HFF-Myc (cell line): ENCODE measurements around the gene PCSK4.
"Not testable (repeated sequence)": the region's sequence is repeated elsewhere in the genome, so short reads cannot be mapped to it uniquely, and the experiment has no call there.

Experiments used
- DNase-seq: peaks from one replicate; pipeline ENCODE4 v3.0.0-alpha.2; 2011; ENCODE audit warnings: low read depth; ENCODE audit errors: extremely low read depth
- H3K4me3 ChIP-seq: replicated peaks from 2 replicates; pipeline ENCODE4 v1.5.1; 2011; ENCODE audit warnings: low read depth, mild to moderate bottlenecking, control low read depth, low read length
- TF ChIP-seq, protein P1 (sequence below): IDR thresholded peaks from 2 replicates; pipeline ENCODE4 v1.5.1; 2012; ENCODE audit warnings: mild to moderate bottlenecking, low read depth, low read length, control low read depth; ENCODE audit errors: missing control alignments

The PCSK4 gene

GRCh38 chr19:1503925-1504773 is 14.0 kb upstream of the PCSK4 start:
- H3K4me3 ChIP-seq, result no peak overlapping the region
- TF ChIP-seq, protein P1, sequence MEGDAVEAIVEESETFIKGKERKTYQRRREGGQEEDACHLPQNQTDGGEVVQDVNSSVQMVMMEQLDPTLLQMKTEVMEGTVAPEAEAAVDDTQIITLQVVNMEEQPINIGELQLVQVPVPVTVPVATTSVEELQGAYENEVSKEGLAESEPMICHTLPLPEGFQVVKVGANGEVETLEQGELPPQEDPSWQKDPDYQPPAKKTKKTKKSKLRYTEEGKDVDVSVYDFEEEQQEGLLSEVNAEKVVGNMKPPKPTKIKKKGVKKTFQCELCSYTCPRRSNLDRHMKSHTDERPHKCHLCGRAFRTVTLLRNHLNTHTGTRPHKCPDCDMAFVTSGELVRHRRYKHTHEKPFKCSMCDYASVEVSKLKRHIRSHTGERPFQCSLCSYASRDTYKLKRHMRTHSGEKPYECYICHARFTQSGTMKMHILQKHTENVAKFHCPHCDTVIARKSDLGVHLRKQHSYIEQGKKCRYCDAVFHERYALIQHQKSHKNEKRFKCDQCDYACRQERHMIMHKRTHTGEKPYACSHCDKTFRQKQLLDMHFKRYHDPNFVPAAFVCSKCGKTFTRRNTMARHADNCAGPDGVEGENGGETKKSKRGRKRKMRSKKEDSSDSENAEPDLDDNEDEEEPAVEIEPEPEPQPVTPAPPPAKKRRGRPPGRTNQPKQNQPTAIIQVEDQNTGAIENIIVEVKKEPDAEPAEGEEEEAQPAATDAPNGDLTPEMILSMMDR, result no peak
- DNase-seq, result no peak

GRCh38 chr19:1503089-1503924 is 13.2 kb upstream of the PCSK4 start:
- no peak for DNase-seq
- TF ChIP-seq, protein P1, result peak; percentile 81
- H3K4me3 ChIP-seq, result no peak overlapping the region

- TF ChIP-seq, protein P1, result no peak
- DNase-seq, result no peak
- no peak overlapping the region for H3K4me3 ChIP-seq
Observed at GRCh38 chr19:1502433-1503088, 12.4 kb upstream of the PCSK4 start.

DNA sequence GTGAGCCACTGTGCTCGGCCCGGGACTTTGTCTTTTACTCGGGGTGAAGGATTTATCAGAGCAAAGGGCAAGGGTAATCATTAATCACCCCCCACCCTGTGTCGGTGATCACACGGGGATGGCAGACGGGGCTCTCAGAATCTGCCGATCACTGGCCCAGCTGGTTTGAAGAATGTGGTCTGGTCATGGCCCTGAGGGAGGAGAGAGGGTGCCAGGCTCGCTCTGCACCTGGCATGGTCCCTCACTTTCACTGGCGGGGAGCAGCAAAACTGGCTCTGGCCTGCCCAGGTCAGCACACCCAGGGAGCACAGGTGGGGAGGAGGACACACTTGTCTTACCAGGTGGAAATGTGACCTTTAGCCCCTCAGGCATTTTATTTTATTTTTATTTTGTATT is 11.0 kb upstream of the PCSK4 start:
- no peak for DNase-seq
- no peak overlapping the region for H3K4me3 ChIP-seq
- TF ChIP-seq, protein P1, result no peak

DNA sequence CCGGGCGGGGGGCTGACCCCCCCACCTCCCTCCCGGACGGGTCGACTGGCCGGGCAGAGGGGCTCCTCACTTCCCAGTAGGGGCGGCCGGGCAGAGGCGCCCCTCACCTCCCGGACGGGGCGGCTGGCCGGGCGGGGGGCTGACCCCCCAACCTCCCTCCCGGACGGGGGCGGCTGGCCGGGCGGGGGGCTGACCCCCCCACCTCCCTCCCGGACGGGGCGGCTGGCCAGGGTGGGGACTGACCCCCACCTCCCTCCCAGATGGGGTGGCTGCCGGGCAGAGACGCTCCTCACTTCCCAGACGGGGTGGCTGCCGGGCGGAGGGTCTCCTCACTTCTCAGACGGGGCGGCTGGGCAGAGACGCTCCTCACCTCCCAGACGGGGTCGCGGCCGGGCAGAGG is 9.1 kb upstream of the PCSK4 start:
- not testable (repeated sequence) for H3K4me3 ChIP-seq, DNase-seq

- TF ChIP-seq, protein P1, result no peak
- DNase-seq, result no peak
Observed at GRCh38 chr19:1497578-1498235, 7.6 kb upstream of the PCSK4 start.

More at GRCh38 chr19:1497578-1498235, 7.6 kb upstream of the PCSK4 start:
- no peak overlapping the region for H3K4me3 ChIP-seq
